ENCODE results near the gene OSBPL9.

Gene OSBPL9

DNA sequence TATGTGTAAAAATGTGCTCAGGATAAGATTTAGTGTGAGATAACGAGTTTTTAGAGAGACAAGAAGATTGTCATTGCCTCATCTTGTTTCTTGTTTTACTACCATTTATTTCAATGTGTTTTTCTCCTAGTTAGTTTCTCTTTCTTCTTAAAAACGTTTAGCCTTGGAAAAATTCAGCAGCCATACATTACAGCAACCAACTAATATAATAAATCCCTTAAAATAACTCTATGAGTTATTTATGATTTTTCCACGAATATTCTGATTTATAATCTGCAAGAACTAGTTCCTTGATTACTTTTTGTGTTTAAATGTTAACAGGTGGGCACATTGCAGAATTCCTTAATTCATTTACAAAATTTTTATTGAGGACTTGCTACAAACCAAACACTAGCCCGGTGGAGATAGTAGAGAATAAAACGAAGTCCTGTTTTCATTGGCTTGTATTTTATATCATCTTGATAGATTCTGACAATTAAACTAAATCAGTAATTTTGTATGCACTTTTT lies 118.9 kb downstream of the OSBPL9 start:
- DNase-seq (ENCODE audit: low spot score) = no peak

DNA sequence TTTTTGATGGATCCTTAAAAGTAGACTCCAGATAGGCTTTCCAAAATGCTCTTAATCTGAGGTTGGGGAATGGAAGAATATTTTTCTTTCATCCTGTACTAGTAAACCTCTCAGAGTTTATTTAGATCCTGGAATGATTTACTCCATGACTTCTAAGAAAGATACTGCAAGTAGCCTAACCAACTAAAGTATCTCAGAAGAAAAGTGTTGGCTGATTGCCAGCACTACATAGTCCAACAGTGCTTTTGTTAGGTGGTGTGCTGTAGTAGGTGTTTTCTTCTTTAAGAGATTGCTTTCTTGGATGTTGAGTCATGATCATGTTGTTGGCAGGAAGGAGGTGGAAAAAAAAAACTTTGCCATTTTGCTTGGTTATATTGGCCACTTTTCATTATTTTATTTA lies 119.8 kb downstream of the OSBPL9 start:
- DNase-seq (ENCODE audit: low spot score) = peak; percentile 14

DNA sequence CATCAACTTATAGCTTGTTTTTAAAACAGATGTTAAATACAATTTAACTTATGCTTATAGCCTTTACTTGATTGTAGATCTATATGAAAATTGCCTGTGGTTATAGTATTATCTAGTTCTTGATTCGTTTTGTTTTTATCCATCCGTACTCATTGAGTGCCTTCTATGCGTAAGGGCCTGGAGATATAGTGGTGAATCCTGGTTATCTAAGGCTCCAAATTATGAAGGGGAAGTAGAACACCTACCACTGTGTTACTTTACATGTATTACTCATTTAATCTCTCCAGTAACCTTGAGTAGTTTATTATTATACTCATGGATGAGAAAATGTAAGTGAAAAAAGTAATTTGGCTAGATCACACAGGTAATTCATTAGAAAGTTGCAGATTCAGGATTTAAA lies 121.8 kb downstream of the OSBPL9 start:
- DNase-seq (ENCODE audit: low spot score) = no peak

DNA sequence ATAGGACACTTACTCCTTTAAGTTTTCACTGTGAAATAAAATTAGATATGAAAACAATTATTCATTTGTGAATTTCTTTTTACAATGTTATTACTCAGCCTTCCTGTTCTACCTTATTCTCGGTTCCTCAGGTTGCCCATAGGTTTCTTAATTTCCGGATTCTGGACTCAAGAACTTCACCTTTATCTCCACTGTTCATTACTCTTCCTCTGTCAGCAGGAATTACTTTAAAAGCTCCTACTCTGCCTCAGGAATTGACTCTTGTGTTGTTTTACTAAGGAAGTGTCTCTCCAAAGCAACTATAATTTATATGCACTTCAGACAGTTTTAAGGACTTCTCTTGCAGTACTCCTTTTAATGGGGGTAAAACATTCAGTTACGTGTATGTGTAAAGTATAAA lies 123.8 kb downstream of the OSBPL9 start:
- no peak for DNase-seq (ENCODE audit: low spot score)

DNA sequence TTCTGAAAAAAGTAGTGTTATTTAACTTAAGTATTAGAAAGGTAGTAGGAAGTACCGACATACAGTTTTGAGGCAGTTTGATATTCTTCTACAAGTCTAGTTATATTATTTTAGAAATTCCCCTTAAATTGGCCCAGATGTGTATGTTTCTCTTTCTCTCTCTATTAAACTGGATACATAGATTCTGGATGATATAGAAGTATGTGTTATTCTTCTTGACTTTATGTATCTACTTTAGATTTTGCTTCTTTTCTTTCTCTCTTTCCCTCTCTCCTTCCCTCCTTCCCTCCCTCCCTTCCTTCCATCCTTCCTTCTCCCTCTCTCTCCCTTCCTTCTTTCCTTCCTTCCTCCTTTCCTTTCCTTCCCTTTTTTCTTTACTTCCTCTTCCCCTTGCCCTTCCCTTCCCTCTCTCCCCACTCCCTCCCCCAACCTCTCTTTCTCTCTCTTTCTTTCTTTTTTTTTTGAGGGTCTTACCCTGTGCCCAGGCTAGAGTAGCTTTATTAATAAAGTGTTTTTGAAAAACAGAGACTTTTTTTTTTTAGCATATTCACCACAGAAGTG lies 124.3 kb downstream of the OSBPL9 start:
- no peak for DNase-seq (ENCODE audit: low spot score)

DNA sequence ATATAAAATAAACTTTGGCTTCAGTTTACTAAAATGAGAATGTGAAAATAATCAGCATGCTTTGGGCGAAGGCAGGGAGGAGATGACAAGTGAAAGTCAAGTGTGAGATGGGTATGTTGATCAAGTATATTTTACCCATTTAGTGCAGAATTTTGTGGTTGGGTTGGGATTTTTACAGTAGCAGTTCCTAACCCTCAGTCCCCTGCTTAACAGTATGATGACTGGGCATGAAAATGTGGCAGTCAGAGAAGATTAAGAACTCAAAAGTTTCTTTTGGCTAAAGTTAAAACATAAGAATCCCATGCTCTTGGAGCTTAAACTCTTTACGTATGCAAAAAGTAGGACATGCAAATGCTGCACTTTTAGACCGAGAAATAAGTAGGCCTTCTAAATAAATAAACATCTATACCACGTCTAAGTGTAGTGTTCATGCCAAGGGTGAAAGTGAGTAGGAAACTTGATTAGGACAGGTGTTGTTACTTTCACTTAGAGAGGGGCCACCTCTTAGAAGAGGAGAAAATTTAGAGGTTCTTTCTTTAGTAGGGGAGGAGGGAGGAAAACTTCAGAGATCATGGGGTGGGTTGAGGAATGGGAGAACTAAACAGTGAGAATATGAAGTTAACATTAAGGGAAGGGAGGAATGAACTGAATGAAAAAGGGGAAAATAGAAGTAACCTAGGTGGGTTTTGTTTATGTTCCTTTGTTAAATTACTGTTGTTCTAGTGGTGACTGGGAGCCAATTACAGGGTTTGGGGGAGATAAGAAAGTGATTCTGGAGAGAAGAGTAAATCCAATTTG lies 127.8 kb downstream of the OSBPL9 start:
- DNase-seq (ENCODE audit: low spot score) = no peak

DNA sequence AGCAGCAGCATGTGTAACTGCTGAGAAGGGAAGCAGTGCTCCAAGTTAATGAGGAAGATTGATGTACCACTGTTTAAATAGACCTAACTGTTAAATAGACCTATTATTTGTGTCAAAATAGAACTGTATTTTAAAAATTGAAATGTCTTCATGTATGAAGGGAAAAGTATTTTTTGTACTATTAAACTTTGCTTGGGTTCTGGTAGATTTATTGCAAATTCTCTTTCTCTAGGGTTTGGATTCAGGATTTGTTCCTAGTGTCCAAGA lies 128.3 kb downstream of the OSBPL9 start:
- DNase-seq (ENCODE audit: low spot score) = no peak

DNA sequence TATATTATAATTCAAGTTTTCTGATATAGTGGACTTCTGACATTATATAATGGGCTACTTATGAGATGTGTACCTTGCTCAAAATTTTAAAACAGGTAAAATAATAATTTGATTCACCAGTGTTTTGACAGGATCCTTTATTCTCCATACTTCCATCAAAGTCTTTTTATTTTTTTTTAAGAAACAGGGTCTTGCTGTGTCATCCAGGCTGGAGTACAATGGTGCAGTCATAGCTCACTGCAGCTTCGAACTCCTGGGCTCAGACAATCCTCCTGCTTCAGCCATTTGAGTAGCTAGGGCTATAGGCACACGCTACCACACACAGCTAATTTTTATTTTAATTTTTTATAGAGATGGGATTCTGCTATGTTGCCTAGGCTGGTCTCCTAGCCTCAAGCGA lies 132.3 kb downstream of the OSBPL9 start:
- no peak for DNase-seq (ENCODE audit: low spot score)

DNA sequence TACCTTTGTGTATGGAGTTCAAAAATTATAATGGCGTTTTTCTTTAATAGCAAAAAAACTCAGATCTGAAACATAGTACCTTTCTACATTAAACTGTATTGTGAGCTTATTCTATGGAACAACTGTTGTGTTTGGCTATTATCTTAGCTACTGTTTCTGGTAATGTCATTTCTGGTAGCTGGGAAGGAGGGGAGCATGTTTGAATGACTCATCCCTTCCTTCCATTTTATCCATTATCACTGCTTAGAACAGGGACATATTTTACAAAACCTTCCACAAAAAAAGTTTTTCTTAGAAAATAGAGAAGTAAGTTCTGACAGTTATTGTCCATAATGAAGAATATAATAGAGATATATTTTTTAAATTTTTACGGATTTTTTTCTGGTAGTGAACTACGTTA lies 133.3 kb downstream of the OSBPL9 start:
- no peak for DNase-seq (ENCODE audit: low spot score)

DNA sequence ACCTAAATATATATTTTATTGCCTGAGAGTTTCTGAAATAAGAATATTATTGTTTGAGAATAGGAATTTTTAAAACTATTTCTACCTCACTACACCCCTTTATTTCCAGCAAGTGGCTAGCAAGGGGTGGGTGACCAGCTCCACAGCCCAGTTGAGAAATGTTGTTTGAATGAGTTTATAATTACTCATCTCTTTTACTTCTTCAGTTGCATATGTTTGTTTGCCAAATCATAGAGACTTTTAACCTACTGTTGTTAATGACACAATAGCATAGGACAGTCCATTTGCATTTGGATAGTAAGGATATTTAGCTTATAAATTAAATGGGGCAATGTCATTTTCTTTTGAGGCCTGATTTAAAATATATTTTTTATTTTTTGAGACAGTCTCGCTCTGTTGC lies 133.8 kb downstream of the OSBPL9 start:
- DNase-seq (ENCODE audit: low spot score) = no peak

DNA sequence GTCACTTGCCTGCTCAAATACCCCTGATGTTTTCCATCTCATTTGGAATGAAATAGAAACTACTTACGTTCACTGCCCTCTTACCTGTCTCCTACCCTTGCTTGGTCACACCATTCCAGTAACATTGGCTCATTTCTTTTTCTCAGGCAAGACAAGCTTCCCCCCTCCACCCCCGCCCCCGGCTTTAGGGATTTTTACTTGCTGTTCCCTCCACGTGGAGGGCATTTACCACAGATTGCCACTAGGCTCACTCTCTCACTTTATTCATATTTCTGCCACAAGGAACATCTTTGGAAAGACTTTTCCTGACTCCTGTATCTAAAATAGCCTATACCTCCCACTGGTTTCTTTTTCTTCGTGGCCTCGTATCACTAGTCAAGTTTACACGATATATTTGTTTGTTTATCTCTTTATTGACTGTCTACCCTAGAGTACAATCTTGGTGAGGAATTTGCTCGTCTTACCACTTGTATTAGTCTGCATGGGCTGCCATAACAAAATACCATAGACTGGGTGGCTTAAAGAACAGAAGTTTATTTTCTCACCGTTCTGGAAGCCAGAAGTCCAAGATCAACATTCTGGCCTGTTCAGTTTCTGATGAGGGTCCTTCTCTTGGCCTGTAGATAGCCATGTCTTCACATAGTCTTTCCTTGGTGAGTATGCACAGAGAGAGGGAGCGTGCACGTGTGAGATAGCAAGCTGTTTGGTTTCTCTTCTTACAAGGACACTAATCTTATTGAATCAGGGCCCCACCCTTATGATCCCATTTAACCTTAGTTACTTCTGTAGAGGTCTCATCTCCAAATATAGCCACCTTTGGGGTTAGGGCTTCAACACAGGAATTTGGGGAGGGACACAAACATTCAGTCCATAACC lies 135.4 kb downstream of the OSBPL9 start:
- no peak for DNase-seq (ENCODE audit: low spot score)

DNA sequence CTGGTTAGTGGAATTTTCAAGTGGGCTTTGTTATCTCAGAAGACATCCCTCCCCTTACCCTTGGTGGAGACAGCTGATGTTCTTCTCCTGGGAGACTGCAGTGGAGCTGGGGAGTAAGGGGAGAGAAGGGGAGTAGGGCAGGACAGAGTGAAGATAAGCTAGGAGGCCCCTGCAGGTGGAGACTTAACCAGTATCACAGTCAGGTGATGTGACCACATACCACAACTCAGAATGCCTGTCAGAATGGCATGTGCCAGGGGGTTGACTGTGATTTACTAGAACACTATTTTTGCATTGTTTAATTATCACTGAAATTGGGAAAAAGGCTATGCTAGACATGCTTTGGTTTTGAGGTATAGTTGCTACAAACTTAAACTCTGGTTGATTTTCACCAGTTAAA lies 137.1 kb downstream of the OSBPL9 start:
- DNase-seq (ENCODE audit: low spot score) = no peak

DNA sequence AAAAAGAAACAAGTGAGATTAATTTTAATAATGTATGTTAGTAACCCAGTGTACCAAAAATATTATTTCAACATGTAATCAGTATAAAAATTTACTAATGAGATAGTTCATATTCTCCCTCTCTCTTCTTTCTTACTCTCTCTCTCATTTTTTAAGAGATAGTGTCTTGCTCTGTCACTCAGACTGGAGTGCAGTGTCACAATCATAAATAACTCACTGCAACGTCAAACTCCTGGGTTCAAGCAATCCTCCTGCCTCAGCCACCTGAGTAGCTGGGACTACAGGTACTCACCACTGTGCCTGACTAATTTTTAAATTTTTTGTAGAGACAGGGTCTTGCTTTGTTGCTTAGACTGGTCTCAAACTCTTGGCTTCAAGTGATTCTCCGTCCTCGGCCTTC lies 137.8 kb downstream of the OSBPL9 start:
- DNase-seq (ENCODE audit: low spot score) = no peak

DNA sequence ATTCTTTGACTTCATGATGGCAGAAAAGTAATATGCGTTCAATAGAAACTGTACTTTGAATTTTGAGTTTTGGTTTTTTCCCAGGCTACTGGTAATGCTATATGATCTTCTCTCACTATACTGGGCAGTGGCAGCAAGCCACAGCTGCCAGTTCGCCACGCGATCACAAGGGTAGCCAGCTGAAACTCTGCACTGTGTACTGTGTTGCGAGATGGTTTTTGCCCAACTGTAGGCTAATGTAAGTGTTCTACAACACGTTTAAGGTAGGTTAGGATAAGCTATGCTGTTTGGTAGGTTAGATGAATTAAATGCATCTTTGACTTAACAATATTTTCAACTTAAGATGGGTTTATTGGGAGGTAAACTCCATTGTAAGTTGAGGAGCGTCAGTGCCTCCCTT lies 138.5 kb downstream of the OSBPL9 start:
- DNase-seq (ENCODE audit: low spot score) = no peak

DNA sequence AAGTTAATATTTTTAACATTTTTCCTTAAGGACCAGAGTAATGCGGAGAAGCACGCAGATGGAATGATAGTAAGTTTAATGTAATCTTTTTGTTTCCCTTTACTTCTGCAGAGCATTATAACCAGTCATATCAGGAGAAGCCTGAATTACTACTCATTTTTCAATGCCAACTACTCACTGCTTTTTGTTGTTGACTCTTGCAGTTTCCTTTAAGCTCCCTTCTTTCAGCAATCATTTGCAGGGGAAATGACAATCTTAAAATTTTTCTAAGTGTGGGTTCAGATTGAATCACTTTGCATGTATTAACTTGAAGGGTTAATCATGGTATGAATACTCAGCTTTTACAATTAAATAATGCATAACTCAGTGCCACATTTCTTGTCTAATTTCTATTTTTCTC lies 139.4 kb downstream of the OSBPL9 start:
- no peak for DNase-seq (ENCODE audit: low spot score)

DNA sequence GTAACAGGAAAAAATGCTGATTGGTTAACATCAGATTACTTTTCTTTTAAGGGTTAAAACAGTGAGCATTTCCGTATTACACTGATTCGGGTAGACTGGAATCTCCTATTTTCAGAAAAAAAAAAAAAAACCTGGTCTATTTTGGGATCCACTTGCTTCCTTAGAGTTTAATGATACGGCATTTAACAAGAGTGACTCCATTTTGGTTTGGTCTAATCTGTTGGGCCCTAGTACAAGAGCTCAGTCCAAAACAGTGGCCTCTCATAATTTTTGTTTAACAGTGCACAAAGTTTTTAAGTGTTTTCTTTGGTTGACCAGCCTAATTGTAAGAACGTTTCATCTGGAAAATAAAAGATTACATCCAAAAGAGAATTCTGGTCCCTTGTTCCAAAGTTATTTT lies 141.4 kb downstream of the OSBPL9 start:
- no peak for DNase-seq (ENCODE audit: low spot score)

DNA sequence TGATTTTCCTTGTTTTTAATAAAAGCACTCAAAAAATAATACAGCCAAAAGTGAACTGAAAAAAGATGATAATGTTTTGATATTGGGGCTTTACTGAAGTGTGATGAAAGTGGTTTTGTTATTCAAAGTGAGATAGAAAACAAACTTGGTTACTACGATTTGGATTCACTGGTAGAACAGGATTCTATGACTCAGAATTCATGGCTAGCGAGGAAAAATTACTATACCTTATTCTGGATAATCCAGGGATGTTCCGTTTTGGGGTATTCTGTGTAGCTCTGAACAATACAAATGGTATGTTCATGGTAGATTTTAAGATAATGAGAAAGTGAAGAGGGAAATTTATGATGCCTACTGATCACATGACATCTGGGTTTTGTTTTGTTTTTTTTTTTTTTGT lies 144.0 kb downstream of the OSBPL9 start:
- no peak for DNase-seq (ENCODE audit: low spot score)

DNA sequence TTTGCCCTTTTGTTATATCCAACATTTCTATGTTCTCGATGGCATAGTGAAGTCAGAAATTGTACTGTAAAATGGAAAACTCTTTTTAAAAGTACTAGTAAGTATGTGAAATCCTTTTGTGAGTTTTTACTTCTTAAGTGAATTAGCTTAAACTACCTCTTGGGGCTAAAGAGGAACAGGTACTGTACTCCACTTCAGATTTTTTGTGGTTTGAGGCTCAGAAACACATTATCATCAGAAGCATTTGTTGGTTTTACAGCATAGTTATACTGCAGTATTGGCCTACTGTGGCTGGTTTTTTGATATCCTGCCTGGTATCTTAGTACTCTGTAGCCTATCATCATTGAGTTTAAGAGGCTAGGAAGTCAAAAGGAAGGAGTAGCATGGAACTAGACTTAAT lies 144.5 kb downstream of the OSBPL9 start:
- no peak for DNase-seq (ENCODE audit: low spot score)

DNA sequence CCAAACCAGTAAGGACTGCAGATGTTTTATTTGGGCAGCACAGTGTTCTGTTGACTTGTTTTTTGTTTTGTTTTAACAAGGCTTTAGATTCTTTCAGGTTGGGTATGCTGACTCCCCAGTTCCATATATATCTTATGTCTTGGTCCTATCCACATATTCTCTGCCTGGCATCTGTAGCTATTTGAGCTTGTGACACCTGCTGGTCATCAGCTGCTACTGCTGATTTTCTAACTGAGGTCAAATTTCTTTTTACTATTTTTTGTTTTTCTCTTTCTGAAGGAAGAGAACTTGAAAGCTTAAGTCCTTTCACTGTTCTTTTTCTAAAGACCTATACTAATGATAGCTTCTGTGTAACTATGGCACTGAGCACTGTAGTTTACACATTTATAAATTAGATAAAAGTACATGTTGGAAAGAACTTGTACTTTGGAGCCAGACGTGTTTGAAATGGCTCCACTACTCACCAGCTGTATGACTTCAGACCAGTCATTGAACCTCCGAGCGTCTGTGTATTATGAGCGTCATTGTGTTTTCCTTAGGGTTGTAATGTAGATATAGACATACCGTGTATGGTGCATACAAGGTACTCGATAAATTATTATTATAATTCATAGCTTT lies 152.2 kb downstream of the OSBPL9 start:
- DNase-seq (ENCODE audit: low spot score) = peak; percentile 30

DNA sequence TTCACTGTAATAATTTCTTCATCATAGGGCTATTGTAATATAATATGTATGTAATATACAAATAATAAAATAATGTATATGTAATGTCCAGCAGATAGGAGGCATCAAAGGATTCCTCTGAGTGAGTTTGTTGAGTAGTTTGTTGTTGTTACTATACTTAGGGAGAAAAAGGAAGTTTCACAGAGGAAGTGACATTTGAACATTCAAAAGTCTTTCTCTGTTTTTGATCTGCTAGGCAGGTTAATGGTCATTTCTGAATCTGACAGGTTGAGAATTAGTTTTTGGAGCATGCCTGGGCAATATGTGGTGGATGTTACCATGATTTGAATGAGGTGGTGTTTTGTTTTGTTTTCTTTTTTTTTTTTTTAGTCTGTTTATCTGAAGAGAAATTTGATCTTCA lies 159.5 kb downstream of the OSBPL9 start:
- no peak for DNase-seq (ENCODE audit: low spot score)

DNA sequence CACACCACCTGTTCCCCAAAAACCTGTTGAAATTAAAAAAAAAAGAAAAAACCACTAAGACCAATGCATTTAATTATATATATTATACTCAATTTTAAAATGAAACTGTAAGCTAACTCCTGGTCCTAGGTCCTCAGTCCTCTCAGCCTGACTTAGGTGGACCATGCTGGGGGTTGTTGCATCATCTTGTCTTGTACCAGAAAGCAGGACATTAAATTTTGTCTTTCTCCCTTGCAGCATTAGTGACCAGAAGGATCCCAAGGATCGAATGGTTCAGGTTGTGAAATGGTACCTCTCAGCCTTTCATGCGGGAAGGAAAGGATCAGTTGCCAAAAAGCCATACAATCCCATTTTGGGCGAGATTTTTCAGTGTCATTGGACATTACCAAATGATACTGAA lies 164.0 kb downstream of the OSBPL9 start:
- no peak for DNase-seq (ENCODE audit: low spot score)

DNA sequence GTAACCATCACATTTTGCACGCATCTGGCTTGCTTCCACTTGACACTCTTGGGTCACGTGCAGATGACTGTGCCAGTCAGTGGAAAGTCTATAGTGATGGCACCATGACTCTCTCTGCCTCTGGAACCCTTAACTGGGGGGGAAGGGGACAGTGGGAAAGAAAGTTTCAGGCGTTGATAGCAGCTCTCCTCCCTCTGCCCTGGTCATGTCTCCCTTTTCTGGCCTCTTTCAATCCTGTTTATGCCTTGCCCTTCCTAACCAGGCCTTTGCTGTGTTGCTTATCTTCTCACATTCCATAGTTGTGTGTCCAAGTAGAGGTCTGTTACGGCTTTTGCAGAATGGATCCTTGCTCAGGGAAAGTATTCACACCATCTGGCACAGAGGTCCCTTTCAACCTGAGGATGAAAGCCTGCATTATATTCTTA lies 168.1 kb downstream of the OSBPL9 start:
- no peak for DNase-seq (ENCODE audit: low spot score)

DNA sequence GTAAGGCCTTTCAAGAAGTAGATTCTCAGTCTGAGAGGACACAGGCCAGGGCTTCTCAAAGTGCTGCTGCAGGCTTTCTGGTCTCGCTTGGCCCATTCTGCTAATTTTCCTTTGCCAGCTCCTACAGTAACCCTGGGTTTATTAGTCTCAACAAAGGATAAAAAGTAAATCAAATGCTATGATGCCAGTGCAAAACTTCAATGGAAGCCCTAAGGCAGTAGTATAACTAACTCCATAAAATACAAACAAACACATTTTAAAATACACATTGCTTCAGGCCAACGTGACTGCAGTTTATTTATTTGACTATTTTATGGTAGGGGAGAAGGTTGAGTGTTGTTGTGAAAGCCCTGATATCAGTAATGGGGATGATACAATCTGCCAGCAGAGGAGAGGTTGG lies 172.0 kb downstream of the OSBPL9 start:
- DNase-seq (ENCODE audit: low spot score) = no peak
